PC-9 (cell line): ENCODE data around the gene MFRP. TPM values are rescaled to one million over a fixed set of nuclear protein-coding genes. Genes with fewer than 3 reads are reported as not detected.
"Not testable (repeated sequence)": the region's sequence is repeated elsewhere in the genome, so short reads cannot be mapped to it uniquely, and the experiment has no call there.

Experiments
- BruUV-seq: library from RNA; stranded (reverse); fragments of 400-500 nt; replicated peaks from 2 replicates; lab custom pipeline; 2021; lab: Mats Ljungman, UMichigan
- CTCF ChIA-PET: fragments of 300-600 bp; sonication (Branson Sonifier 250); formaldehyde crosslinking; loops from one replicate; lab custom pipeline; 2022; ENCODE audit warnings: antibody characterized with exemption; lab: Charles Lee
- POLR2A ChIA-PET: fragments of 300-600 bp; sonication (Branson Sonifier 250); formaldehyde crosslinking; loops from one replicate; lab custom pipeline; 2022; ENCODE audit warnings: antibody characterized with exemption; ENCODE audit not compliant: unreplicated experiment; lab: Charles Lee
- DNase-seq, 2 experiments: peaks; one replicate each; pipeline versions ENCODE4 v3.0.0 to v3.0.0-alpha.2; 2015 to 2022; ENCODE audit warnings: mixed read lengths in 1 of 2
- H2AFZ ChIP-seq: fragments of 200-600 bp; sonication (generic); 2 replicates; pipeline ENCODE4 v1.8.1; 2017; ENCODE audit warnings: antibody characterized with exemption
- H3F3A ChIP-seq: fragments of 200-600 bp; sonication (generic); 2 replicates; pipeline ENCODE4 v1.8.1; 2017; ENCODE audit warnings: antibody characterized with exemption, mild to moderate bottlenecking, low read depth; ENCODE audit not compliant: insufficient read depth
- H3K27ac ChIP-seq: fragments of 200-600 bp; sonication (generic); 2 replicates; pipeline ENCODE4 v1.6.1; 2016; ENCODE audit warnings: mixed run types
- H3K27me3 ChIP-seq: fragments of 200-600 bp; sonication (generic); 2 replicates; pipeline ENCODE4 v1.6.1; 2016; ENCODE audit warnings: low read depth, mixed run types; ENCODE audit not compliant: insufficient read depth
- H3K36me3 ChIP-seq: fragments of 200-600 bp; sonication (generic); 2 replicates; pipeline ENCODE4 v1.6.1; 2016; ENCODE audit warnings: low read depth, mixed run types
- H3K4me1 ChIP-seq: fragments of 200-600 bp; sonication (generic); replicated peaks from 2 replicates; pipeline ENCODE4 v1.6.1; 2016; ENCODE audit warnings: mixed run types; ENCODE audit not compliant: insufficient read depth
- H3K4me2 ChIP-seq: fragments of 200-600 bp; sonication (generic); 2 replicates; pipeline ENCODE4 v1.6.1; 2017; ENCODE audit warnings: mixed run types
- H3K4me3 ChIP-seq: fragments of 200-600 bp; sonication (generic); 2 replicates; pipeline ENCODE4 v1.6.1; 2016; ENCODE audit warnings: mixed run types
- H3K79me2 ChIP-seq: fragments of 200-600 bp; sonication (generic); 2 replicates; pipeline ENCODE4 v1.6.1; 2017; ENCODE audit warnings: low read depth, mixed run types
- H3K9me2 ChIP-seq: fragments of 200-600 bp; sonication (generic); 2 replicates; pipeline ENCODE4 v1.8.1; 2017; ENCODE audit warnings: mild to moderate bottlenecking; ENCODE audit not compliant: insufficient read depth
- H3K9me3 ChIP-seq: fragments of 200-600 bp; sonication (generic); 2 replicates; pipeline ENCODE4 v1.8.1; 2016; ENCODE audit warnings: low read depth; ENCODE audit not compliant: insufficient read depth
- H4K20me1 ChIP-seq: fragments of 200-600 bp; sonication (generic); 2 replicates; pipeline ENCODE4 v1.8.1; 2017; ENCODE audit not compliant: insufficient read depth
- CTCF ChIP-seq: fragments of 200-600 bp; sonication (generic); conservative IDR thresholded peaks from 2 replicates; pipeline ENCODE4 v1.6.1; 2017; ENCODE audit warnings: mixed run types, antibody characterized with exemption, mild to moderate bottlenecking, moderate library complexity
- EZH2 ChIP-seq: fragments of 200-600 bp; sonication (generic); IDR thresholded peaks from 2 replicates; pipeline ENCODE4 v1.8.0; 2017; ENCODE audit warnings: antibody characterized with exemption, low read depth
- intact Hi-C: fragments of 100-400 bp; cut with micrococcal nuclease; formaldehyde crosslinking; loops from one replicate; pipeline ENCODE4 v1.10.0; 2022; ENCODE audit not compliant: unreplicated experiment
- total RNA-seq: library from RNA; stranded (reverse); gene quantifications from 2 replicates; pipeline ENCODE4 v1.2.3, GENCODE V29; 2021

The MFRP gene
- total RNA-seq, 1 experiment from 2014 or later = not detected

- no peaks in the 10 kb centered on the region for H3K9me3 ChIP-seq
- no peaks in the 10 kb centered on the region for H3K4me1 ChIP-seq
- no peak overlapping the region for H3K27ac ChIP-seq
- no peaks in the 10 kb centered on the region for H4K20me1 ChIP-seq
- ChIA-PET POLR2A (no interaction called here), CTCF (no interaction called here)
- intact Hi-C loops = no loop called here
- no peak overlapping the region for H2AFZ ChIP-seq
- BruUV-seq = no TSS peak
- no peaks in the 10 kb centered on the region for H3K79me2 ChIP-seq
- peaks cover 7% of the 10 kb centered on the region for H3F3A ChIP-seq
- no peaks in the 10 kb centered on the region for H3K9me2 ChIP-seq
- no peak for DNase-seq
- TF ChIP-seq CTCF (no peak), EZH2 (no peak)
- H3K4me2 ChIP-seq = no peak overlapping the region
- no peaks in the 10 kb centered on the region for H3K27me3 ChIP-seq
- no peak overlapping the region for H3K4me3 ChIP-seq
- H3K36me3 ChIP-seq = no peaks in the 10 kb centered on the region
Observed at GRCh38 chr11:119388103-119388502, 41.6 kb upstream of the MFRP start.

DNA sequence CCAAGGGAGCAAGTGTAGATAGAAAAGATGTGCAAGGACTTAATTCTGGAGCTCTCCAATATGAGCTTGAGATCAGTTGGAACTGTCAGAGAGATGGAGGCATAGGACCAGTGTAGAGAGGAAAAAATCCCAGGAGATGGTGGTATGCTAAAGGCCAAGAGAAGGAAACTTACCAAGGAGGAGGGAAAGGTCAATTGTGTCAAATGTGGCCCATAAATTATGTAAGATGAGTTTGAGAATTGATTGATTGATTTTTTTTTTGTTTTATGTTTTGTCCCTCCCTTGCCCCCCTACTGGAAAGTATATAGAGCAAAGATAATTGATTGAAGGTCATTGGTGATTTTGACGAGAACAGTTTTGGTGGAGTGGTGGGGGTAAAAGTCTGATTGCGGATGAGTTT is 37.8 kb upstream of the MFRP start:
- ChIA-PET CTCF (no interaction called here), POLR2A (interaction anchor here (0.6 kb wide), 1 partner anchor 725 kb away, joined by 5 read pairs; no protein-coding TSS in a partner anchor)
- intact Hi-C loops = no loop called here
- Histone ChIP-seq H3K36me3 (no peaks in the 10 kb centered on the region), H3K4me1 (peaks cover 14% of the 10 kb centered on the region), H4K20me1 (no peaks in the 10 kb centered on the region), H3K27ac (no peak overlapping the region), H3K9me2 (no peaks in the 10 kb centered on the region), H3K4me3 (no peak overlapping the region), H3K79me2 (no peaks in the 10 kb centered on the region), H3K27me3 (no peaks in the 10 kb centered on the region), H2AFZ (no peak overlapping the region), H3K4me2 (no peak overlapping the region), H3K9me3 (no peaks in the 10 kb centered on the region), H3F3A (peaks cover 9% of the 10 kb centered on the region)
- no TSS peak for BruUV-seq
- DNase-seq = no peak
- TF ChIP-seq EZH2 (no peak), CTCF (no peak)

- Histone ChIP-seq H3K4me3 (peak overlapping the region; percentile 56; the same call in 1 of the 2 replicates), H3K4me2 (peak overlapping the region; percentile 78), H3F3A (peaks cover 12% of the 10 kb centered on the region), H3K4me1 (peaks cover 32% of the 10 kb centered on the region)
- H4K20me1 ChIP-seq, intact Hi-C loops, H3K9me2 ChIP-seq, H3K9me3 ChIP-seq, H3K36me3 ChIP-seq, BruUV-seq, H3K27ac ChIP-seq, POLR2A ChIA-PET, H2AFZ ChIP-seq, H3K79me2 ChIP-seq, DNase-seq, H3K27me3 ChIP-seq: not testable (repeated sequence)
- CTCF ChIA-PET = interaction anchor here (0.5 kb wide), 1 partner anchor 10 kb away, joined by 3 read pairs; no protein-coding TSS in a partner anchor
Observed at GRCh38 chr11:119382513-119382912, 36.0 kb upstream of the MFRP start.

- DNase-seq = no peak
- H3K27ac ChIP-seq = no peak overlapping the region
- H3K4me1 ChIP-seq = peaks cover 36% of the 10 kb centered on the region
- H4K20me1 ChIP-seq = no peaks in the 10 kb centered on the region
- peak overlapping the region; percentile 56 for H3K4me3 ChIP-seq
- peak overlapping the region; percentile 45; the same call in 1 of the 2 replicates for H2AFZ ChIP-seq
- peaks cover 12% of the 10 kb centered on the region for H3F3A ChIP-seq
- H3K36me3 ChIP-seq = no peaks in the 10 kb centered on the region
- H3K79me2 ChIP-seq = no peaks in the 10 kb centered on the region
- intact Hi-C loops = no loop called here
- TF ChIP-seq CTCF (no peak), EZH2 (no peak)
- POLR2A ChIA-PET = no interaction called here
- no peaks in the 10 kb centered on the region for H3K9me3 ChIP-seq
- no peaks in the 10 kb centered on the region for H3K9me2 ChIP-seq
- H3K27me3 ChIP-seq = no peaks in the 10 kb centered on the region
- TSS peak; percentile 56 for BruUV-seq
- CTCF ChIA-PET = interaction anchor here (0.5 to 1.0 kb wide), 2 partner anchors 11 to 92 kb away, joined by 3 to 4 read pairs; no protein-coding TSS in a partner anchor
- H3K4me2 ChIP-seq = peak overlapping the region; percentile 78
Observed at GRCh38 chr11:119382101-119382500, 35.6 kb upstream of the MFRP start.
